B cell (primary cell): Measurements from ENCODE around the gene SPATA20. TPM values are rescaled to one million over a fixed set of nuclear protein-coding genes. Genes with fewer than 3 reads are reported as not detected.

ENCODE experiments used
- ATAC-seq: fragments of 200-7000 bp; cut with Tn5 transposase; one replicate; pipeline ENCODE4 v1.10.0; 2021; ENCODE audit warnings: low read depth, mild to moderate bottlenecking, moderate number of reproducible peaks, moderate library complexity
- CTCF ChIA-PET: fragments of 350-600 bp; sonication (Branson Sonifier 250); formaldehyde crosslinking; loops from one replicate; lab custom pipeline; 2021; ENCODE audit warnings: antibody characterized with exemption, inconsistent platforms; lab: Charles Lee
- POLR2A ChIA-PET: fragments of 350-600 bp; sonication (Branson Sonifier 250); formaldehyde crosslinking; loops from one replicate; lab custom pipeline; 2021; ENCODE audit warnings: antibody characterized with exemption; lab: Charles Lee
- DNase-seq: peaks from one replicate; pipeline ENCODE4 v3.0.0; 2013
- H2AFZ ChIP-seq: 2 replicates; pipeline ENCODE4 v1.6.1; 2012; ENCODE audit warnings: mild to moderate bottlenecking, low read depth, low read length; ENCODE audit not compliant: insufficient read depth, poor library complexity, severe bottlenecking
- H3K27ac ChIP-seq, 2 donors: 1 replicate in 1 of 2; 2 replicates in 1 of 2; pipeline ENCODE4 v1.5.1; 2012 to 2013; ENCODE audit warnings: low read length in 2 of 2, mild to moderate bottlenecking in 2 of 2, moderate library complexity in 1 of 2
- H3K27me3 ChIP-seq, 4 experiments: fragments of 200-600 bp in 1 of 4; sonication (generic) in 1 of 4; replicated peaks in 1 of 4; 1 replicate in 2 of 4; 2 replicates in 2 of 4; pipeline versions ENCODE4 v1.6.1 to v1.7.0; 2013 to 2016; ENCODE audit warnings: low read length in 3 of 4, mild to moderate bottlenecking in 2 of 4, mixed read lengths in 1 of 4, moderate library complexity in 1 of 4; ENCODE audit not compliant: insufficient read depth in 4 of 4, control insufficient read depth in 3 of 4; ENCODE audit errors: control extremely low read depth in 1 of 4
- H3K36me3 ChIP-seq, 2 experiments: replicated peaks in 1 of 2; 1 replicate in 1 of 2; 2 replicates in 1 of 2; pipeline versions ENCODE4 v1.6.1 to v1.7.1; 2013; ENCODE audit warnings: low read length in 1 of 2; ENCODE audit not compliant: insufficient read depth in 2 of 2, control insufficient read depth in 1 of 2; ENCODE audit errors: control extremely low read depth in 1 of 2, extremely low read depth in 1 of 2
- H3K4me1 ChIP-seq, 2 donors: fragments of 200-600 bp in 1 of 2; sonication (generic) in 1 of 2; 1 replicate in 1 of 2; 2 replicates in 1 of 2; pipeline versions ENCODE4 v1.5.1 to v1.6.1; 2013 to 2017; ENCODE audit warnings: low read length in 2 of 2; ENCODE audit not compliant: control insufficient read depth in 2 of 2, insufficient read depth in 2 of 2
- H3K4me2 ChIP-seq: replicated peaks from 2 replicates; pipeline ENCODE3; 2012; ENCODE audit warnings: mild to moderate bottlenecking, low read depth, low read length; ENCODE audit not compliant: poor library complexity, severe bottlenecking
- H3K4me3 ChIP-seq, 5 experiments: fragments of 200-600 bp in 1 of 5; sonication (generic) in 1 of 5; 1 replicate in 3 of 5; 2 replicates in 2 of 5; pipeline versions ENCODE4 v1.5.1 to v1.7.0; 2011 to 2016; ENCODE audit warnings: low read length in 4 of 5, mild to moderate bottlenecking in 4 of 5, low read depth in 2 of 5, control low read depth in 1 of 5, moderate library complexity in 1 of 5; ENCODE audit not compliant: insufficient read depth in 1 of 5; ENCODE audit errors: control extremely low read depth in 1 of 5, extremely low read depth in 1 of 5
- H3K79me2 ChIP-seq: fragments of 200-600 bp; sonication (generic); one replicate; pipeline ENCODE4 v1.6.0; 2016; ENCODE audit warnings: low read length; ENCODE audit not compliant: control insufficient read depth, insufficient read depth
- H3K9ac ChIP-seq: fragments of 200-600 bp; sonication (generic); 2 replicates; pipeline ENCODE4 v1.6.1; 2017; ENCODE audit warnings: mild to moderate bottlenecking, low read length, moderate library complexity
- H3K9me3 ChIP-seq, 3 donors: one replicate each; pipeline versions ENCODE4 v1.6.1 to v1.7.1; 2013; ENCODE audit warnings: low read length in 2 of 3; ENCODE audit not compliant: control insufficient read depth in 2 of 3, insufficient read depth in 1 of 3; ENCODE audit errors: control extremely low read depth in 1 of 3
- H4K20me1 ChIP-seq: 2 replicates; pipeline ENCODE4 v1.6.0; 2012; ENCODE audit warnings: mild to moderate bottlenecking, low read length; ENCODE audit not compliant: insufficient read depth, control insufficient read depth, poor library complexity, severe bottlenecking
- H3K27ac Mint-ChIP-seq: one replicate; pipeline ENCODE4 v1.8.0; 2021; ENCODE audit warnings: mixed read lengths
- H3K27me3 Mint-ChIP-seq: one replicate; pipeline ENCODE4 v1.8.0; 2021; ENCODE audit warnings: mixed read lengths
- H3K4me1 Mint-ChIP-seq: one replicate; pipeline ENCODE4 v1.8.0; 2021; ENCODE audit warnings: mixed read lengths
- H3K4me3 Mint-ChIP-seq: one replicate; pipeline ENCODE4 v1.8.0; 2021; ENCODE audit warnings: mixed read lengths
- H3K9me3 Mint-ChIP-seq: one replicate; pipeline ENCODE4 v1.8.0; 2022; ENCODE audit warnings: mixed read lengths; ENCODE audit not compliant: insufficient read depth
- EZH2 ChIP-seq: IDR thresholded peaks from 2 replicates; pipeline ENCODE4 v1.6.1; 2012; ENCODE audit warnings: borderline replicate concordance, low read depth, mild to moderate bottlenecking, moderate library complexity, low read length; ENCODE audit not compliant: insufficient read depth, poor library complexity, severe bottlenecking
- WGBS: methylation state at CpG from one replicate; pipeline ENCODE4 v1.1.5; 2013; ENCODE audit warnings: missing lambda C conversion rate; ENCODE audit not compliant: insufficient coverage; 5-methylcytosine and 5-hydroxymethylcytosine counted together
- intact Hi-C: fragments of 100-400 bp; cut with micrococcal nuclease; formaldehyde crosslinking; loops from one replicate; pipeline ENCODE4 v1.10.0; 2022
- polyA plus RNA-seq: library from polyadenylated mRNA; depleted of rRNA; stranded (reverse); fragments of >200 nt; gene quantifications from 2 replicates; pipeline ENCODE4 v1.2.3, GENCODE V29; 2012
- total RNA-seq, 2 donors: library from RNA; stranded (reverse); fragments of 120-200 nt in 1 of 2; gene quantifications; 1 replicate in 1 of 2; 2 replicates in 1 of 2; pipeline versions ENCODE4 v1.2.3 to v1.2.4, GENCODE V29; 2013 to 2022
- TF ChIP-seq, protein P1 (sequence below): fragments of 200-600 bp; IDR thresholded peaks from one replicate; pipeline ENCODE4 v1.8.0; 2022; ENCODE audit warnings: antibody characterized with exemption, mild to moderate bottlenecking

Gene SPATA20
- total and polyA plus RNA-seq, 2 donors (not counting 1 experiment from before 2014, with no cell fraction given), result 61.7 to 68.5 TPM

DNA sequence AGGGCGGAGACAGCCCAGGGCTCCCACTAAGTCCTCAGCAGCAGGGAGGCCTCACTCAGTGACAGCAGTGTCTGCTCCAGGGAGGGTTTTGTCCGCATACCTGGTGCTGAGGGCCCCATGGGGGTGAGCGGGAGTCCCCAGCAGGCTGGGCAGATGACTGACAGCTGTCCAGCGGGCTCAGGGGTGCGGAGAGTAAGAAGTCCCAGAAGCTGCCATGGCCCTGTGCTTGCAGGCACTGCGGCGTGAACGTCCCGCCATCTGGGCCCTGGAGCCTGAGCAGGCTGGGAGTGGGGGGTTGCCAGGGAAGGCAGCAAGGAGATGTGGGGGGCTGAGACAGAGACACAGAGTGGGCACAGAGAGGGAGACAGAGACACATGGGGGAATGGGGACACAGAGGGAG is 33.7 kb downstream of the SPATA20 start:
- 92% methylated on average over 8 of the region's 9 CpGs for WGBS
- Mint-ChIP-seq H3K4me3 (no peak overlapping the region), H3K4me1 (no peaks in the 10 kb centered on the region), H3K27me3 (peaks cover 38% of the 10 kb centered on the region), H3K27ac (no peak overlapping the region), H3K9me3 (no peaks in the 10 kb centered on the region)
- no peaks in the 10 kb centered on the region for H4K20me1 ChIP-seq
- ChIA-PET CTCF (no interaction called here), POLR2A (no interaction called here)
- DNase-seq (no peak), ATAC-seq (no peak)
- intact Hi-C loops, result no loop called here
- H3K4me3 ChIP-seq, result no peak overlapping the region
- H3K9me3 ChIP-seq, result no peaks in the 10 kb centered on the region
- H2AFZ ChIP-seq, result no peak overlapping the region
- TF ChIP-seq, protein P1, sequence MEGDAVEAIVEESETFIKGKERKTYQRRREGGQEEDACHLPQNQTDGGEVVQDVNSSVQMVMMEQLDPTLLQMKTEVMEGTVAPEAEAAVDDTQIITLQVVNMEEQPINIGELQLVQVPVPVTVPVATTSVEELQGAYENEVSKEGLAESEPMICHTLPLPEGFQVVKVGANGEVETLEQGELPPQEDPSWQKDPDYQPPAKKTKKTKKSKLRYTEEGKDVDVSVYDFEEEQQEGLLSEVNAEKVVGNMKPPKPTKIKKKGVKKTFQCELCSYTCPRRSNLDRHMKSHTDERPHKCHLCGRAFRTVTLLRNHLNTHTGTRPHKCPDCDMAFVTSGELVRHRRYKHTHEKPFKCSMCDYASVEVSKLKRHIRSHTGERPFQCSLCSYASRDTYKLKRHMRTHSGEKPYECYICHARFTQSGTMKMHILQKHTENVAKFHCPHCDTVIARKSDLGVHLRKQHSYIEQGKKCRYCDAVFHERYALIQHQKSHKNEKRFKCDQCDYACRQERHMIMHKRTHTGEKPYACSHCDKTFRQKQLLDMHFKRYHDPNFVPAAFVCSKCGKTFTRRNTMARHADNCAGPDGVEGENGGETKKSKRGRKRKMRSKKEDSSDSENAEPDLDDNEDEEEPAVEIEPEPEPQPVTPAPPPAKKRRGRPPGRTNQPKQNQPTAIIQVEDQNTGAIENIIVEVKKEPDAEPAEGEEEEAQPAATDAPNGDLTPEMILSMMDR, result no peak
- TF ChIP-seq EZH2, result no peak
- no peaks in the 10 kb centered on the region for H3K79me2 ChIP-seq
- H3K36me3 ChIP-seq, result no peaks in the 10 kb centered on the region
- H3K27ac ChIP-seq, result no peak overlapping the region
- H3K27me3 ChIP-seq, result peaks cover 0 to 11% (median 3%) of the 10 kb centered on the region in 4 experiments
- H3K9ac ChIP-seq, result no peak overlapping the region
- H3K4me2 ChIP-seq, result no peak overlapping the region
- no peaks in the 10 kb centered on the region for H3K4me1 ChIP-seq

DNA sequence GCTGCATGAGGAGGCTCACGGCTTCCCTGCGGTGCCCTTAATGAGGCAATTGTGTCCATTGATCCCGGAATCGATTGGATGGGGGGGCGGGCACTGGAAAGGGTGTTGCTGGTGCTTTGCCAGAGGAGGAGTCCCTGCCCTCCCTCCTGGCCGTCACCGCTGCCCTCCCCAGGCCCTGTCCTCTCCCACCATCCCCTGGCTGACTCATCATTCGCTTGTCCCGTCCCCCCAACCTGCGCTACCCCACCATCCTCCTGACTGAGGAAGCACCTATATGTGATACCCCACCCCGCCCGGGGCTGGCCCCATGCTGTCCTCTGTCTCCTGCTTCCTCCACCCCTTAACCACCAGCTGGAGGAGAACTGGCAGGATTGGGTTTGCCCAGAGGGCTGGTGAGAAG is 34.3 kb downstream of the SPATA20 start:
- H3K27ac ChIP-seq, result no peak overlapping the region
- no peak for DNase-seq
- peaks cover 0 to 11% (median 3%) of the 10 kb centered on the region in 4 experiments for H3K27me3 ChIP-seq
- Mint-ChIP-seq H3K4me1 (no peaks in the 10 kb centered on the region), H3K9me3 (no peaks in the 10 kb centered on the region), H3K4me3 (no peak overlapping the region), H3K27me3 (peaks cover 38% of the 10 kb centered on the region), H3K27ac (no peak overlapping the region)
- ChIA-PET POLR2A (no interaction called here), CTCF (no interaction called here)
- ATAC-seq, result no peak
- intact Hi-C loops, result no loop called here
- H3K79me2 ChIP-seq, result no peaks in the 10 kb centered on the region
- H3K4me2 ChIP-seq, result no peak overlapping the region
- H3K4me3 ChIP-seq, result no peak overlapping the region
- H3K4me1 ChIP-seq, result no peaks in the 10 kb centered on the region
- H3K36me3 ChIP-seq, result no peaks in the 10 kb centered on the region
- no peaks in the 10 kb centered on the region for H4K20me1 ChIP-seq
- no peak for TF ChIP-seq EZH2
- TF ChIP-seq, protein P1, result no peak
- no peak overlapping the region for H2AFZ ChIP-seq
- WGBS, result 95% methylated on average over 8 of the region's 12 CpGs
- H3K9ac ChIP-seq, result no peak overlapping the region
- no peaks in the 10 kb centered on the region for H3K9me3 ChIP-seq
